22Rv1 (cell line): ENCODE measurements around the gene VSNL1.

ENCODE experiments used
- H3K27ac ChIP-seq: fragments of 450-650 bp; 2 replicates; pipeline ENCODE4 v1.5.1; 2017
- CTCF ChIP-seq: fragments of 450-650 bp; IDR thresholded peaks from 2 replicates; pipeline ENCODE4 v1.5.1; 2017; ENCODE audit warnings: mild to moderate bottlenecking
- ZFX ChIP-seq: fragments of 450-650 bp; IDR thresholded peaks from 2 replicates; pipeline ENCODE4 v1.6.1; 2017; ENCODE audit warnings: antibody characterized with exemption, borderline replicate concordance

Gene VSNL1

GRCh38 chr2:17657759-17658158, 117.3 kb downstream of the VSNL1 start:
- TF ChIP-seq ZFX (no peak), CTCF (no peak)
- H3K27ac ChIP-seq, result no peak overlapping the region

- no peak for TF ChIP-seq ZFX
- TF ChIP-seq CTCF, result no peak
- H3K27ac ChIP-seq, result no peak overlapping the region
These were observed 117.9 kb downstream of the VSNL1 start for GRCh38 chr2:17658251-17658843.

- TF ChIP-seq CTCF (no peak), ZFX (no peak)
- no peak overlapping the region for H3K27ac ChIP-seq
These were observed 119.7 kb downstream of the VSNL1 start for GRCh38 chr2:17660219-17660618.

- no peak overlapping the region for H3K27ac ChIP-seq
- TF ChIP-seq ZFX (no peak), CTCF (no peak)
These were observed 121.0 kb downstream of the VSNL1 start for GRCh38 chr2:17661460-17661859.

GRCh38 chr2:17662723-17663122, 122.2 kb downstream of the VSNL1 start:
- TF ChIP-seq ZFX (no peak), CTCF (no peak)

GRCh38 chr2:17664534-17664933, 124.0 kb downstream of the VSNL1 start:
- TF ChIP-seq CTCF (no peak), ZFX (no peak)

More at GRCh38 chr2:17662723-17663122, 122.2 kb downstream of the VSNL1 start:
- no peak overlapping the region for H3K27ac ChIP-seq

GRCh38 chr2:17667898-17668297, 127.4 kb downstream of the VSNL1 start:
- no peak for TF ChIP-seq CTCF
- no peak overlapping the region for H3K27ac ChIP-seq

More at GRCh38 chr2:17664534-17664933, 124.0 kb downstream of the VSNL1 start:
- no peak overlapping the region for H3K27ac ChIP-seq
